Right lobe of liver (tissue), 4 donors: ENCODE data around the gene SUSD5.

Experiments
- POLR2A ChIP-seq: fragments of 450-650 bp; IDR thresholded peaks from one replicate; pipeline ENCODE4 v1.6.1; 2017; ENCODE audit warnings: antibody characterized with exemption, mild to moderate bottlenecking
- TF ChIP-seq, protein P1 (sequence below), 4 donors: fragments of 200-600 bp in 3 of 4; fragments of 450-650 bp in 1 of 4; IDR thresholded peaks; one replicate each; pipeline versions ENCODE4 v1.5.1 to v1.8.0; 2016 to 2022; ENCODE audit warnings: antibody characterized with exemption in 4 of 4, mild to moderate bottlenecking in 2 of 4
- donor health status: DM: no; HTN: no; CAD: no.
- donor health status: DM: no; HTN: no; CAD: no.
- donor health status: DM: no; HTN: yes; CAD: no.

DNA sequence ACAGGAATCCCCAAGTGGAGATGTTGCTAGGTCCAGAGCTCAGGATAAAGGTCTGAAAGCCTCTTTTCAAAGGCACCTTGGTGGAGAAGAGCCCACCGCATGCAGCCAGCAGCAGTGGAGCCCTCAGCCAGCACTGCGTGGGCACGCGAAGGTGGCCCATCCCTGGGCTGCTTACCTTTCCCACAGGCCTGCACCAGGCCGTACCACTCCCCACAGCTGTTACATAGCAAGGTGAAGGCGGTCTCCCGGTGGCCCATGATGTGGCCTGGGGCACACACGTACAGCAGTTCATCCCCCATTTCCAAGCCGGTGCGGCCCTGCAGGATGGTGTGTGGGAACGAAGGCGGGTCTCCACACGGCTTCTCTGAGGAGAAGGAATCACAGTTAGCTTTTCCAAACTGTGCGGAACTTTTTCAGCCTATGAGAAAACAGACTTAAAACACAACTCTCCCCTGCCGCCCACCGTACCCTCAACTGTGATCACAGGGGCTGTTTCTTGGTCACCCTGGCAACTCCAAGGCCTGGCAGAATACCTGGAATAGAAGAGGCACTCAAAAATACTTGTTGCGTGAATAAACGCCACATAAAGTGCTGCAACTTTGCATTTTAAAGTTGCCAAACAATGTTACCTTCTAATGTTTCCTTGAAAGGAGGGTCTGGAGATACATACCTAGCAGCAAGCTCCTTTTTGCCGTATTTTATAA is 43.7 kb downstream of the SUSD5 start:
- TF ChIP-seq, protein P1, sequence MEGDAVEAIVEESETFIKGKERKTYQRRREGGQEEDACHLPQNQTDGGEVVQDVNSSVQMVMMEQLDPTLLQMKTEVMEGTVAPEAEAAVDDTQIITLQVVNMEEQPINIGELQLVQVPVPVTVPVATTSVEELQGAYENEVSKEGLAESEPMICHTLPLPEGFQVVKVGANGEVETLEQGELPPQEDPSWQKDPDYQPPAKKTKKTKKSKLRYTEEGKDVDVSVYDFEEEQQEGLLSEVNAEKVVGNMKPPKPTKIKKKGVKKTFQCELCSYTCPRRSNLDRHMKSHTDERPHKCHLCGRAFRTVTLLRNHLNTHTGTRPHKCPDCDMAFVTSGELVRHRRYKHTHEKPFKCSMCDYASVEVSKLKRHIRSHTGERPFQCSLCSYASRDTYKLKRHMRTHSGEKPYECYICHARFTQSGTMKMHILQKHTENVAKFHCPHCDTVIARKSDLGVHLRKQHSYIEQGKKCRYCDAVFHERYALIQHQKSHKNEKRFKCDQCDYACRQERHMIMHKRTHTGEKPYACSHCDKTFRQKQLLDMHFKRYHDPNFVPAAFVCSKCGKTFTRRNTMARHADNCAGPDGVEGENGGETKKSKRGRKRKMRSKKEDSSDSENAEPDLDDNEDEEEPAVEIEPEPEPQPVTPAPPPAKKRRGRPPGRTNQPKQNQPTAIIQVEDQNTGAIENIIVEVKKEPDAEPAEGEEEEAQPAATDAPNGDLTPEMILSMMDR (IDR thresholded peaks at IDR 0.05), result no peak
- no peak for TF ChIP-seq POLR2A
